NB4 (cell line): ENCODE measurements around the gene ALS2CL.

Source experiments
- CTCF ChIP-seq: IDR thresholded peaks from one replicate; pipeline ENCODE4 v1.5.1; 2012; ENCODE audit warnings: low read depth, low read length
- MAX ChIP-seq: IDR thresholded peaks from 2 replicates; pipeline ENCODE4 v1.6.1; 2011; ENCODE audit warnings: low read depth, low read length
- MYC ChIP-seq: IDR thresholded peaks from 2 replicates; pipeline ENCODE4 v1.6.1; 2011; ENCODE audit warnings: low read depth, low read length
- POLR2A ChIP-seq: IDR thresholded peaks from 2 replicates; pipeline ENCODE4 v1.6.1; 2011; ENCODE audit warnings: mild to moderate bottlenecking; ENCODE audit not compliant: insufficient read length; ENCODE audit errors: extremely low read depth

GRCh38 chr3:46725621-46726314 is 32.3 kb upstream of the ALS2CL start:
- TF ChIP-seq CTCF (no peak), POLR2A (no peak), MAX (no peak), MYC (no peak)
